ENCODE measurements around the gene NANOS1.

Gene NANOS1

GRCh38 chr10:119059557-119059956 is 30.0 kb downstream of the NANOS1 start:
- no peak overlapping the region for H3K4me3 ChIP-seq (ENCODE audit: low read depth, low read length)
- no peak for TF ChIP-seq POLR2A (IDR thresholded peaks at IDR 0.05; ENCODE audit: extremely low read depth, insufficient read length)
- no peak for TF ChIP-seq MYC (IDR thresholded peaks at IDR 0.05; ENCODE audit: low read depth, low read length)
- TF ChIP-seq MAX (IDR thresholded peaks at IDR 0.05; ENCODE audit: low read depth, low read length): no peak
- TF ChIP-seq CTCF (IDR thresholded peaks at IDR 0.05; ENCODE audit: low read depth, low read length): no peak
- DNase-seq (ENCODE audit: low read depth): no peak

- TF ChIP-seq CTCF (IDR thresholded peaks at IDR 0.05; ENCODE audit: low read depth, low read length) (no peak), POLR2A (IDR thresholded peaks at IDR 0.05; ENCODE audit: extremely low read depth, insufficient read length) (no peak), MAX (IDR thresholded peaks at IDR 0.05; ENCODE audit: low read depth, low read length) (no peak), MYC (IDR thresholded peaks at IDR 0.05; ENCODE audit: low read depth, low read length) (no peak)
- no peak overlapping the region for H3K4me3 ChIP-seq (ENCODE audit: low read depth, low read length)
- no peak for DNase-seq (ENCODE audit: low read depth)
Observed at GRCh38 chr10:119060107-119060506, 30.6 kb downstream of the NANOS1 start.

- no peak overlapping the region for H3K4me3 ChIP-seq (ENCODE audit: low read depth, low read length)
- TF ChIP-seq CTCF (IDR thresholded peaks at IDR 0.05; ENCODE audit: low read depth, low read length) (no peak), MYC (IDR thresholded peaks at IDR 0.05; ENCODE audit: low read depth, low read length) (no peak), MAX (IDR thresholded peaks at IDR 0.05; ENCODE audit: low read depth, low read length) (no peak), POLR2A (IDR thresholded peaks at IDR 0.05; ENCODE audit: extremely low read depth, insufficient read length) (no peak)
- DNase-seq (ENCODE audit: low read depth): no peak
Observed at GRCh38 chr10:119061352-119061751, 31.8 kb downstream of the NANOS1 start.

- no peak for DNase-seq (ENCODE audit: low read depth)
- H3K4me3 ChIP-seq (ENCODE audit: low read depth, low read length): no peak overlapping the region
- TF ChIP-seq MAX (IDR thresholded peaks at IDR 0.05; ENCODE audit: low read depth, low read length): no peak
- no peak for TF ChIP-seq POLR2A (IDR thresholded peaks at IDR 0.05; ENCODE audit: extremely low read depth, insufficient read length)
- no peak for TF ChIP-seq MYC (IDR thresholded peaks at IDR 0.05; ENCODE audit: low read depth, low read length)
- TF ChIP-seq CTCF (IDR thresholded peaks at IDR 0.05; ENCODE audit: low read depth, low read length): no peak
Observed at GRCh38 chr10:119061926-119062325, 32.4 kb downstream of the NANOS1 start.

GRCh38 chr10:119070395-119071165 is 41.1 kb downstream of the NANOS1 start:
- TF ChIP-seq CTCF (IDR thresholded peaks at IDR 0.05; ENCODE audit: low read depth, low read length): no peak
- no peak for TF ChIP-seq MYC (IDR thresholded peaks at IDR 0.05; ENCODE audit: low read depth, low read length)
- TF ChIP-seq MAX (IDR thresholded peaks at IDR 0.05; ENCODE audit: low read depth, low read length): no peak
- no peak for TF ChIP-seq POLR2A (IDR thresholded peaks at IDR 0.05; ENCODE audit: extremely low read depth, insufficient read length)
- DNase-seq (ENCODE audit: low read depth): no peak
- no peak overlapping the region for H3K4me3 ChIP-seq (ENCODE audit: low read depth, low read length)

Data from NB4 (cell line).